Gastroesophageal sphincter (tissue), 3 donors: Measurements from ENCODE around the gene SLC2A2.

Experiments
- EP300 ChIP-seq: sonication (generic); formaldehyde crosslinking; IDR thresholded peaks from one replicate; pipeline ENCODE4 v1.6.1; 2017; ENCODE audit warnings: antibody characterized with exemption, mild to moderate bottlenecking
- POLR2AphosphoS5 ChIP-seq: sonication (generic); formaldehyde crosslinking; IDR thresholded peaks from one replicate; pipeline ENCODE4 v1.6.1; 2017; ENCODE audit warnings: antibody characterized with exemption
- TF ChIP-seq, protein P1 (sequence below), 4 experiments: fragments of 200-600 bp in 2 of 4; fragments of 450-650 bp in 2 of 4; sonication (generic) in 1 of 4; IDR thresholded peaks; one replicate each; pipeline ENCODE4 v1.5.1; 2017 to 2019; ENCODE audit warnings: antibody characterized with exemption in 4 of 4, mild to moderate bottlenecking in 2 of 4, moderate library complexity in 2 of 4

DNA sequence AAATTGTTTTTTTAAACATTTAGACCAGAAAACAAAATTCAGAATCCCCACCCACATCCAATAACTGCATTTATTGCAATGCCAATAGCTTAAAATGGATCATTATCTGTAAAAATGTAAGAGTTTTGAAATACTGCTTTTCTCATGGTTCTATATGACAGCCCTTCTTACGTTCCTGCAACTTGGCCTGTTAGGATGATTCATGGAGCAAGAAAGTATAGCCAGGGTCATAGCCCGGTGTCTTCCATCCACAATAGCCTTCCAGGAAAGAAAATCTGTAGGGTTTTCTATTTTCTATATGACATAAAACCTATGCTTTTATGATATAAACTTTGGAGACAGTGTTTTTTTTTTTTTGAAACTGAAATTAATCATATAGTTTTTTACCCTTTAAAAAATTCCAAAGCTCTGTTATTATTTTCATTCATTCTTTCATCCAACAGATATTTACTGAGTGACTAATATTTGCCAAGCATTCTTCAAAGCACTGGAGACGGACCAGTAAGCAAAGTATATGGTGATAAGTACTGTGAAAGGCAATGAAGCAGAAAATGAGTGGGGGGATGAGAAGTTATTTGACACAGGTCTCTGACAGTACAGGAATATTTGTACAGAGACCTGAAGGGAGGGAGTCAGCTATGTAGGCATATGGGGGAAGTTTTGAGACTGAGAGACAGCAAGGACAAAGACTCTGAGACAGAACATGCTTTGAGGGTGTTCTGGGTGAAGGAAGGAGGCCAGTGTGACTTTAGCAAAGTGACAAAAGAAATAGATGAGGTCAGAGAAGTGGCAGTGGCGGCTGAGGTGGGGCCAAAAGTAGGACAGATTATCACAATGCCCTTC lies 29.0 kb upstream of the SLC2A2 start:
- TF ChIP-seq, protein P1, sequence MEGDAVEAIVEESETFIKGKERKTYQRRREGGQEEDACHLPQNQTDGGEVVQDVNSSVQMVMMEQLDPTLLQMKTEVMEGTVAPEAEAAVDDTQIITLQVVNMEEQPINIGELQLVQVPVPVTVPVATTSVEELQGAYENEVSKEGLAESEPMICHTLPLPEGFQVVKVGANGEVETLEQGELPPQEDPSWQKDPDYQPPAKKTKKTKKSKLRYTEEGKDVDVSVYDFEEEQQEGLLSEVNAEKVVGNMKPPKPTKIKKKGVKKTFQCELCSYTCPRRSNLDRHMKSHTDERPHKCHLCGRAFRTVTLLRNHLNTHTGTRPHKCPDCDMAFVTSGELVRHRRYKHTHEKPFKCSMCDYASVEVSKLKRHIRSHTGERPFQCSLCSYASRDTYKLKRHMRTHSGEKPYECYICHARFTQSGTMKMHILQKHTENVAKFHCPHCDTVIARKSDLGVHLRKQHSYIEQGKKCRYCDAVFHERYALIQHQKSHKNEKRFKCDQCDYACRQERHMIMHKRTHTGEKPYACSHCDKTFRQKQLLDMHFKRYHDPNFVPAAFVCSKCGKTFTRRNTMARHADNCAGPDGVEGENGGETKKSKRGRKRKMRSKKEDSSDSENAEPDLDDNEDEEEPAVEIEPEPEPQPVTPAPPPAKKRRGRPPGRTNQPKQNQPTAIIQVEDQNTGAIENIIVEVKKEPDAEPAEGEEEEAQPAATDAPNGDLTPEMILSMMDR (IDR thresholded peaks at IDR 0.05) = no peak
- no peak for TF ChIP-seq EP300
- no peak for TF ChIP-seq POLR2AphosphoS5
